Astrocyte (in vitro differentiated cells and primary cell): ENCODE data around the gene SIRPB1.
"Not testable (repeated sequence)": the region's sequence is repeated elsewhere in the genome, so short reads cannot be mapped to it uniquely, and the experiment has no call there.

Experiments
- CTCF ChIP-seq: IDR thresholded peaks from 2 replicates; pipeline ENCODE4 v1.5.1; 2011; ENCODE audit warnings: low read depth, mild to moderate bottlenecking, inconsistent platforms, low read length, moderate library complexity; ENCODE audit not compliant: insufficient read depth
- EZH2 ChIP-seq: IDR thresholded peaks from 2 replicates; pipeline ENCODE4 v1.6.1; 2012; ENCODE audit warnings: mild to moderate bottlenecking, low read length, inconsistent platforms; ENCODE audit not compliant: insufficient read depth

DNA sequence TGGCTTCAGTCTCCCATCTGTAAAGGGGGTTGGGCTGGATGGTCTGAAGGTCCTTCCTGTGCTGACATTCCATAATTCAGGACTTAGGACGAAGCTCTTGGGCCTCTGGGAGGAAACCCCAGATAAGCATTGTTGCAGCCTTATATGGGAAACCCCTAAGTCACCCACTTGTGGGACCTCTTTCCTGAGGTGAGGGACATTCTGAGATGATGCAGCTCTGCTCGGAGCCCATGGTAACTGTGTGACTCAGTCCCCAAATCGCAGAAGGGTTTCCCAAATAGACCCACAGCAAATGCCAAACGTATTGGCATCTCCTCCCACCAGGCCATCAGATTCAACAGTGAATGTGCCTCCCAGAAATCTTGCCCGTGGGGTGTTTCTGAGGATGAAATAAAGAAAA, 9.4 kb downstream of the SIRPB1 start:
- TF ChIP-seq CTCF, EZH2: not testable (repeated sequence)
